Fibroblast of pulmonary artery (primary cell): ENCODE data around the gene ENC1.

Experiments
- DNase-seq: peaks from one replicate; pipeline ENCODE4 v3.0.0-alpha.2; 2010; ENCODE audit warnings: low read depth
- H3K4me3 ChIP-seq: replicated peaks from 2 replicates; pipeline ENCODE4 v1.5.1; 2011; ENCODE audit warnings: low read depth, mild to moderate bottlenecking, control low read depth, low read length, moderate library complexity
- TF ChIP-seq, protein P1 (sequence below): IDR thresholded peaks from 2 replicates; pipeline ENCODE4 v1.5.1; 2011; ENCODE audit warnings: mild to moderate bottlenecking, control low read depth, low read length, inconsistent platforms; ENCODE audit errors: missing control alignments

ENC1 gene

DNA sequence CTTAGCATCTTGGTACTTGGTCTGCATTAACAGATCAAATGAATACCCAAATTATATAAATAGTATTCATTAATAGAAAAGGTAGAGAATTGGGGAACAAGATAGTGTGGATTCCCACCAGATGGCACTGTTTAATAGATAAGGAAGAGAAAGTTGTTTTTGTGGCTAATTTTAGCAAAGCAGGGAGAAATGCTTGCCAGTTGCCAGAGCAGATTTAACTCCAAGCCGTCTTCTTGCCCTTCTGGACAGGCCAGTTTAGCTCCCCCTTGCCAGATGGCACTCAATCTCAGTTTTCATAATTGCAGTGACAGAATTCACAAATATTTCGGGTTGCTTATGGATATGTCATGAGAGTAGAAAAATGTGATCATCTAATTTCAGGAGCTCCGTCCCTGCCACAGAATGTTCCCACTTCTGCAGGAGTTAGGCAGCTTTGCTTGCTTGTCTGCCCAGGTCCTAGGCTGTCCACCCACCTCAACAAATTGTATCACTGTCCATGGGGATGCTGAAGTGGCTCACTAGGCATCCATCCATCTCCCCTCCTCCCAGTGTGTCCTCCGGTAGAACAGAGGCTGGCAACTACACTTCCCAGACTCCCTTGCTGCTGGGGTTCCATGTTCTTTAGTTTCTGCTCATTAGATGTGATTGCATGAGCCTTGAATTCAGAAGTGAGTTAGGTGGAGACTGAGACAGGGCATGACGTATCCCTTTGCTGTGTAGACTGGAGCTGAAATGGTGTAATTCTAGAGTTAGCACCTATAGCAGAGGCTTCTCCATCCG is 32.7 kb upstream of the ENC1 start:
- no peak overlapping the region for H3K4me3 ChIP-seq
- TF ChIP-seq, protein P1, sequence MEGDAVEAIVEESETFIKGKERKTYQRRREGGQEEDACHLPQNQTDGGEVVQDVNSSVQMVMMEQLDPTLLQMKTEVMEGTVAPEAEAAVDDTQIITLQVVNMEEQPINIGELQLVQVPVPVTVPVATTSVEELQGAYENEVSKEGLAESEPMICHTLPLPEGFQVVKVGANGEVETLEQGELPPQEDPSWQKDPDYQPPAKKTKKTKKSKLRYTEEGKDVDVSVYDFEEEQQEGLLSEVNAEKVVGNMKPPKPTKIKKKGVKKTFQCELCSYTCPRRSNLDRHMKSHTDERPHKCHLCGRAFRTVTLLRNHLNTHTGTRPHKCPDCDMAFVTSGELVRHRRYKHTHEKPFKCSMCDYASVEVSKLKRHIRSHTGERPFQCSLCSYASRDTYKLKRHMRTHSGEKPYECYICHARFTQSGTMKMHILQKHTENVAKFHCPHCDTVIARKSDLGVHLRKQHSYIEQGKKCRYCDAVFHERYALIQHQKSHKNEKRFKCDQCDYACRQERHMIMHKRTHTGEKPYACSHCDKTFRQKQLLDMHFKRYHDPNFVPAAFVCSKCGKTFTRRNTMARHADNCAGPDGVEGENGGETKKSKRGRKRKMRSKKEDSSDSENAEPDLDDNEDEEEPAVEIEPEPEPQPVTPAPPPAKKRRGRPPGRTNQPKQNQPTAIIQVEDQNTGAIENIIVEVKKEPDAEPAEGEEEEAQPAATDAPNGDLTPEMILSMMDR: peak; percentile 44
- DNase-seq: peak; percentile 67

DNA sequence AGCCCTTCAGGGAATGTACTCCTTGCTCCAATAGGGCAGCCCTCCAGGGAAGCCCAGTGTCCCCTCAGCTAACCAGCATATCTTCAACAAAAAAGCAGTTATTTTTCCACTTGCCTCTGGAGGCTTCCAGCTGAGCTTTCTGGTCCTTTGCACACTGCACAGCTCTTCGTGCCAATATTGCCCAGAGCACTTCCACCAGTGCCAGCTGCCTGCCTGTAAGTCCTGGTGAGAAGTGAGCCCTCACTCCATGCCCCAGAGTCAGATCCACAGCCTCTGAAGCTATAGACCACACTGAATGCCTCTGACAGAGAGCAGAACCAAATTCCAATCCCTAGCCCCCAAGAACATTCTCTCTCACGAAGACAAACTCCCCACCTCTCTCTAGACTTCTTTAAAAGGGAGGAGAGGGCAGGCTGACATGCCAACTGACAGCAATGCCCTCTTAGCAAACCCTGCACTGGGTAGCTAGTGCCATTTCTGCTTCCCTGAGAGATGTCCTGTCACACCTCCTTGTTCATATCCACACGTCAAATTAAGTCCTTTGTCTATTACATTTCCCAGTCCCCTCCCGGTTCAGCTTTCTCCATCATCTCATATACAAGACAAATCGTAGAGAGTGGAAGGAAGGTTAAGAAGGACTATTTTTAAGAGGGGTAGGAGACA is 31.8 kb upstream of the ENC1 start:
- TF ChIP-seq, protein P1: no peak
- H3K4me3 ChIP-seq: no peak overlapping the region
- no peak for DNase-seq

DNA sequence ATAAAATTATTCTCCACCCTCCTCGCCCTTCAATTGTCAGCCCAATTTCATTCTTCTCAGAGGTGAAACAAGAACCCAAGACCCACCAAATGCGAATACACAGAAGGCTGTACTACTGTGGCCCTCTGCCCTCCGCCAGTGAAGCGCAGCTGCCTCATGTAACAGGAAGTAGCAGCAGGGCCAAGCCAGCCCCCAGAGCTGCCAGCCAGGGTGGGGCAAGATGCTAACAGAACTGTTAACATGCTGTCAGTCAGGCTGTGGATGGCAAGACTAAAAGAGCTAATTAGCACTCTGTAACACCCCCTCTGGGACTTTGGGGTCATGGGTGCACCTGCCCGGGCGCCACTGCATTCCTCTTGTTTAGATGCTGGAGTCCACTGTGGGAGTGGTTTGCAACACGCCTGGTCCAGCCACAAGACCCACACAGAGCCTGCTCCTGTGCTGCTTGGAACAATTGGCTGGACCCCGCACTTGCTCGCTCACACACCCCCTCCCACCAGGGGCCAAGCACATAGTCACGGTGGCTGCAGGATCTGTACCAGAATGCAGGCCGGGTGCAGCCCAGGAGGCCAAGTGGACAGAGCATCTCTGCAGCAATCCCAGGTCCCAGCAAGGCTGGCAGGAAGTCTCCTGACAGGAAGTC is 30.0 kb upstream of the ENC1 start:
- no peak overlapping the region for H3K4me3 ChIP-seq
- TF ChIP-seq, protein P1: no peak

DNA sequence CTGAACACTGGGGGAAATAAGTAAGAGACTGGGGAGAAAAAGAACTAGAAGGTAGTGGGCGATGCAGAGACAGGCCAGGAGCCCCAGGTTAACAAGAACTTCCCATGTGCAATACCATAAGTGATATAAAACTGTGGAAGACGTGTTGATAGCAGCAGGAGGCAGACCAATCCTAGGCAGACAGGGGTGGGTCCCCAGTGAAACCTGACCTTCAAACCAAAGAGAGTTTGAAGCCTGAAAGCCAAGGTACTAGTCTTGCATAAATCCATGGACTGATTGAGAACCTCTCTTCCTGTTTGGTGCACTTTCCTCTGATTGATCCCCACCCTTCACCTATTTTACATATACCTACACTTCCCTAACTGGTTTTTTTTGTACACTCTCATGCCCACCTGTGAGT is 29.3 kb upstream of the ENC1 start:
- DNase-seq: no peak
- no peak overlapping the region for H3K4me3 ChIP-seq

More for the DNA sequence above, 30.0 kb upstream of the ENC1 start:
- no peak for DNase-seq

DNA sequence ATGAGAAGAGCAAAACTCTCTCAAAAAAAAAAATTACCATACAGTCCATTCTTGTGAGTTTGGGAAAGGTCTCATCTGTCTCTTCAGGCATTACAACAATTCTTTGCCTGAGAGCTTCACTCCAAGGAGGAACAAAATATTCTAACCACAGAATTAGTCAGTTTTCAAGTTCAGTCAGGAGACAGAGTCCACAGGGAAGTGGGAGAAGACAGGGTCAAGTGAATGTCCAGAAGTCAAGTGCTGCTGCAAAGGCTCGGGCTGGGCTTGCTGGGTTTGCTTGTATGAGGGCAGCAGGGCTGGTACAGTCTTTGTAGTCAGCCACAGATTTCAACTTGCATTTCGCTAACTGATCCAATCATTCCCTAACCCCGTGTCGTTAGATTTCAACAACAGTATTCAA is 26.9 kb upstream of the ENC1 start:
- H3K4me3 ChIP-seq: no peak overlapping the region
- TF ChIP-seq, protein P1: no peak
- no peak for DNase-seq

More for the DNA sequence above, 29.3 kb upstream of the ENC1 start:
- TF ChIP-seq, protein P1: no peak

DNA sequence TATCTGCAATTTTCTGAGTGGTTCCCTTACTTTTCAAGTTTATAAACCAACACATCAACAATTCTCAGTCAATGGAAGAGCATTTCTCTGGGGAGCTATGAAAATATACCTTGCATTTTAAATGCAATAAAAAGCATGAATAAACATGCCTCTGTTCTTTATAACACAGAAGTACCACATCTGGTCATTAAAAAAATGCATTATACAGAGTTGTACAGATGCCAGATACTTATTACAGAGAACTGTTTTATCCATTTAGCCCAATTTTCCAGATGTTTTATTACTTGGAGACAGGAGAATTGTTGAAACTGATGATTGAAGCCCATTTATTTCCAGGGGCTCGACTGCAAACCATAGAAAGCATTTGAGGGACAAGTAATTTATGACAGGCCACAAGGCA is 25.3 kb upstream of the ENC1 start:
- DNase-seq: no peak
- H3K4me3 ChIP-seq: no peak overlapping the region
- TF ChIP-seq, protein P1: no peak
